B cell (primary cell): Measurements from ENCODE around the gene BMAL1. TPM values are rescaled to one million over a fixed set of nuclear protein-coding genes. Genes with fewer than 3 reads are reported as not detected.

Experiments
- ATAC-seq: fragments of 200-7000 bp; cut with Tn5 transposase; one replicate; pipeline ENCODE4 v1.10.0; 2021; ENCODE audit warnings: low read depth, mild to moderate bottlenecking, moderate number of reproducible peaks, moderate library complexity
- CTCF ChIA-PET: fragments of 350-600 bp; sonication (Branson Sonifier 250); formaldehyde crosslinking; loops from one replicate; lab custom pipeline; 2021; ENCODE audit warnings: antibody characterized with exemption, inconsistent platforms; lab: Charles Lee
- POLR2A ChIA-PET: fragments of 350-600 bp; sonication (Branson Sonifier 250); formaldehyde crosslinking; loops from one replicate; lab custom pipeline; 2021; ENCODE audit warnings: antibody characterized with exemption; lab: Charles Lee
- DNase-seq: peaks from one replicate; pipeline ENCODE4 v3.0.0; 2013
- H2AFZ ChIP-seq: 2 replicates; pipeline ENCODE4 v1.6.1; 2012; ENCODE audit warnings: mild to moderate bottlenecking, low read depth, low read length; ENCODE audit not compliant: insufficient read depth, poor library complexity, severe bottlenecking
- H3K27ac ChIP-seq, 2 donors: 1 replicate in 1 of 2; 2 replicates in 1 of 2; pipeline ENCODE4 v1.5.1; 2012 to 2013; ENCODE audit warnings: low read length in 2 of 2, mild to moderate bottlenecking in 2 of 2, moderate library complexity in 1 of 2
- H3K27me3 ChIP-seq, 4 experiments: fragments of 200-600 bp in 1 of 4; sonication (generic) in 1 of 4; replicated peaks in 1 of 4; 1 replicate in 2 of 4; 2 replicates in 2 of 4; pipeline versions ENCODE4 v1.6.1 to v1.7.0; 2013 to 2016; ENCODE audit warnings: low read length in 3 of 4, mild to moderate bottlenecking in 2 of 4, mixed read lengths in 1 of 4, moderate library complexity in 1 of 4; ENCODE audit not compliant: insufficient read depth in 4 of 4, control insufficient read depth in 3 of 4; ENCODE audit errors: control extremely low read depth in 1 of 4
- H3K36me3 ChIP-seq, 2 experiments: replicated peaks in 1 of 2; 1 replicate in 1 of 2; 2 replicates in 1 of 2; pipeline versions ENCODE4 v1.6.1 to v1.7.1; 2013; ENCODE audit warnings: low read length in 1 of 2; ENCODE audit not compliant: insufficient read depth in 2 of 2, control insufficient read depth in 1 of 2; ENCODE audit errors: control extremely low read depth in 1 of 2, extremely low read depth in 1 of 2
- H3K4me1 ChIP-seq, 2 donors: fragments of 200-600 bp in 1 of 2; sonication (generic) in 1 of 2; 1 replicate in 1 of 2; 2 replicates in 1 of 2; pipeline versions ENCODE4 v1.5.1 to v1.6.1; 2013 to 2017; ENCODE audit warnings: low read length in 2 of 2; ENCODE audit not compliant: control insufficient read depth in 2 of 2, insufficient read depth in 2 of 2
- H3K4me2 ChIP-seq: replicated peaks from 2 replicates; pipeline ENCODE3; 2012; ENCODE audit warnings: mild to moderate bottlenecking, low read depth, low read length; ENCODE audit not compliant: poor library complexity, severe bottlenecking
- H3K4me3 ChIP-seq, 5 experiments: fragments of 200-600 bp in 1 of 5; sonication (generic) in 1 of 5; 1 replicate in 3 of 5; 2 replicates in 2 of 5; pipeline versions ENCODE4 v1.5.1 to v1.7.0; 2011 to 2016; ENCODE audit warnings: low read length in 4 of 5, mild to moderate bottlenecking in 4 of 5, low read depth in 2 of 5, control low read depth in 1 of 5, moderate library complexity in 1 of 5; ENCODE audit not compliant: insufficient read depth in 1 of 5; ENCODE audit errors: control extremely low read depth in 1 of 5, extremely low read depth in 1 of 5
- H3K79me2 ChIP-seq: fragments of 200-600 bp; sonication (generic); one replicate; pipeline ENCODE4 v1.6.0; 2016; ENCODE audit warnings: low read length; ENCODE audit not compliant: control insufficient read depth, insufficient read depth
- H3K9ac ChIP-seq: fragments of 200-600 bp; sonication (generic); 2 replicates; pipeline ENCODE4 v1.6.1; 2017; ENCODE audit warnings: mild to moderate bottlenecking, low read length, moderate library complexity
- H3K9me3 ChIP-seq, 3 donors: one replicate each; pipeline versions ENCODE4 v1.6.1 to v1.7.1; 2013; ENCODE audit warnings: low read length in 2 of 3; ENCODE audit not compliant: control insufficient read depth in 2 of 3, insufficient read depth in 1 of 3; ENCODE audit errors: control extremely low read depth in 1 of 3
- H4K20me1 ChIP-seq: 2 replicates; pipeline ENCODE4 v1.6.0; 2012; ENCODE audit warnings: mild to moderate bottlenecking, low read length; ENCODE audit not compliant: insufficient read depth, control insufficient read depth, poor library complexity, severe bottlenecking
- H3K27ac Mint-ChIP-seq: one replicate; pipeline ENCODE4 v1.8.0; 2021; ENCODE audit warnings: mixed read lengths
- H3K27me3 Mint-ChIP-seq: one replicate; pipeline ENCODE4 v1.8.0; 2021; ENCODE audit warnings: mixed read lengths
- H3K4me1 Mint-ChIP-seq: one replicate; pipeline ENCODE4 v1.8.0; 2021; ENCODE audit warnings: mixed read lengths
- H3K4me3 Mint-ChIP-seq: one replicate; pipeline ENCODE4 v1.8.0; 2021; ENCODE audit warnings: mixed read lengths
- H3K9me3 Mint-ChIP-seq: one replicate; pipeline ENCODE4 v1.8.0; 2022; ENCODE audit warnings: mixed read lengths; ENCODE audit not compliant: insufficient read depth
- CTCF ChIP-seq: fragments of 200-600 bp; IDR thresholded peaks from one replicate; pipeline ENCODE4 v1.8.0; 2022; ENCODE audit warnings: antibody characterized with exemption, mild to moderate bottlenecking
- EZH2 ChIP-seq: IDR thresholded peaks from 2 replicates; pipeline ENCODE4 v1.6.1; 2012; ENCODE audit warnings: borderline replicate concordance, low read depth, mild to moderate bottlenecking, moderate library complexity, low read length; ENCODE audit not compliant: insufficient read depth, poor library complexity, severe bottlenecking
- WGBS: methylation state at CpG from one replicate; pipeline ENCODE4 v1.1.5; 2013; ENCODE audit warnings: missing lambda C conversion rate; ENCODE audit not compliant: insufficient coverage; 5-methylcytosine and 5-hydroxymethylcytosine counted together
- intact Hi-C: fragments of 100-400 bp; cut with micrococcal nuclease; formaldehyde crosslinking; loops from one replicate; pipeline ENCODE4 v1.10.0; 2022
- polyA plus RNA-seq: library from polyadenylated mRNA; depleted of rRNA; stranded (reverse); fragments of >200 nt; gene quantifications from 2 replicates; pipeline ENCODE4 v1.2.3, GENCODE V29; 2012
- total RNA-seq, 2 donors: library from RNA; stranded (reverse); fragments of 120-200 nt in 1 of 2; gene quantifications; 1 replicate in 1 of 2; 2 replicates in 1 of 2; pipeline versions ENCODE4 v1.2.3 to v1.2.4, GENCODE V29; 2013 to 2022

The BMAL1 gene
- total and polyA plus RNA-seq, 2 donors (not counting 1 experiment from before 2014, with no cell fraction given): 8.6 to 39.1 TPM

DNA sequence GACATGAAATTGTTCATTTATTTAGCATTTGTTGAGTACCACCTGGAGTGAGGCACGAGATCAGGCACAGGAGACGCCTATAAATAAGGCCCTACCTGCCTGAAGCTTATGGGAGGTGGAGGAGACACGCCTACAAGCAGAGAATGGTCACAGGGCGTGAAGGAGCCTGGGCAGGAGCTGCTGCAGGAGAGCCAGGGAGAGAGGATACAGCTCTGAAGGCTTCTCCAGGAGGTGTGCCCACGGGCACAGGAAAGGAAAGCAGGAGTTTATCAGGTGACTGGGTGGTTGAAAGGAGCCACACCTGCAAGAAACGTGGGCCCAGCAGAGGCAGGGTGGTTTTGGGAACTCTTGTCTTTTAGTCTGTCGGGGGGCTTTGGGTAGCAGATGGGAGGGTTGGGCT lies 70.3 kb downstream of the BMAL1 start:
- ATAC-seq (no peak), DNase-seq (no peak)
- POLR2A ChIA-PET: no interaction called here
- Histone ChIP-seq H4K20me1 (peaks cover 19% of the 10 kb centered on the region), H3K27ac (no peak overlapping the region), H3K9me3 (no peaks in the 10 kb centered on the region), H3K4me2 (peak overlapping the region; percentile 5), H3K79me2 (peaks cover 13% of the 10 kb centered on the region), H3K27me3 (no peaks in the 10 kb centered on the region), H3K9ac (no peak overlapping the region), H3K36me3 (peaks cover 0 to 11% of the 10 kb centered on the region in 2 experiments), H3K4me1 (peaks cover 7 to 14% of the 10 kb centered on the region in 2 donors), H3K4me3 (no peak overlapping the region), H2AFZ (no peak overlapping the region)
- Mint-ChIP-seq H3K27ac (no peak overlapping the region), H3K9me3 (no peaks in the 10 kb centered on the region), H3K4me1 (peaks cover 28% of the 10 kb centered on the region), H3K27me3 (no peaks in the 10 kb centered on the region), H3K4me3 (no peak overlapping the region)
- intact Hi-C loops: no loop called here
- CTCF ChIA-PET: interaction anchor here (0.7 kb wide), 1 partner anchor 8 kb away, joined by 3 read pairs; no protein-coding TSS in a partner anchor
- TF ChIP-seq EZH2: no peak
- WGBS: 61% methylated on average over 7 of the region's 7 CpGs

GRCh38 chr11:13348305-13348704 lies 70.7 kb downstream of the BMAL1 start:
- DNase-seq (no peak), ATAC-seq (no peak)
- Mint-ChIP-seq H3K9me3 (no peaks in the 10 kb centered on the region), H3K27me3 (no peaks in the 10 kb centered on the region), H3K27ac (no peak overlapping the region), H3K4me1 (peaks cover 24% of the 10 kb centered on the region), H3K4me3 (peak overlapping the region; percentile 14)
- Histone ChIP-seq H3K79me2 (peaks cover 13% of the 10 kb centered on the region), H2AFZ (no peak overlapping the region), H3K27me3 (no peaks in the 10 kb centered on the region), H3K9me3 (no peaks in the 10 kb centered on the region), H4K20me1 (peaks cover 19% of the 10 kb centered on the region), H3K4me2 (peak overlapping the region; percentile 5), H3K27ac (no peak overlapping the region), H3K36me3 (peaks cover 1 to 11% of the 10 kb centered on the region in 2 experiments), H3K9ac (no peak overlapping the region), H3K4me3 (no peak overlapping the region), H3K4me1 (peaks cover 7 to 14% of the 10 kb centered on the region in 2 donors)
- TF ChIP-seq EZH2 (no peak), CTCF (no peak)
- POLR2A ChIA-PET: no interaction called here
- CTCF ChIA-PET: no interaction called here
- intact Hi-C loops: no loop called here
- WGBS: 3% methylated on average over 3 of the region's 3 CpGs
